ENCODE measurements around the gene LIMS1.
"Not testable (repeated sequence)": the region's sequence is repeated elsewhere in the genome, so short reads cannot be mapped to it uniquely, and the experiment has no call there.

The LIMS1 gene

GRCh38 chr2:108677239-108677744, 143.0 kb downstream of the LIMS1 start:
- H3K4me3 ChIP-seq (ENCODE audit: low read depth in 1 of 2, low read length in 2 of 2); H3K9me3 ChIP-seq (ENCODE audit: low read length); H3K4me1 ChIP-seq (ENCODE audit: insufficient read depth, low read length); H3K27me3 ChIP-seq (ENCODE audit: control insufficient read depth in 1 of 2, insufficient read depth in 2 of 2, low read length in 2 of 2); H3K36me3 ChIP-seq (ENCODE audit: insufficient read depth, low read length); H3K9ac ChIP-seq (ENCODE audit: low read length); H3K27ac ChIP-seq (ENCODE audit: low read depth, low read length): not testable (repeated sequence)

GRCh38 chr2:108678198-108678651, 144.0 kb downstream of the LIMS1 start:
- H3K9me3 ChIP-seq (ENCODE audit: low read length); H3K4me1 ChIP-seq (ENCODE audit: insufficient read depth, low read length); H3K36me3 ChIP-seq (ENCODE audit: insufficient read depth, low read length); H3K27ac ChIP-seq (ENCODE audit: low read depth, low read length); H3K9ac ChIP-seq (ENCODE audit: low read length); H3K27me3 ChIP-seq (ENCODE audit: control insufficient read depth in 1 of 2, insufficient read depth in 2 of 2, low read length in 2 of 2); H3K4me3 ChIP-seq (ENCODE audit: low read depth in 1 of 2, low read length in 2 of 2): not testable (repeated sequence)

- H3K27ac ChIP-seq (ENCODE audit: low read depth, low read length); H3K9me3 ChIP-seq (ENCODE audit: low read length); H3K4me3 ChIP-seq (ENCODE audit: low read depth in 1 of 2, low read length in 2 of 2); H3K36me3 ChIP-seq (ENCODE audit: insufficient read depth, low read length); H3K9ac ChIP-seq (ENCODE audit: low read length); H3K4me1 ChIP-seq (ENCODE audit: insufficient read depth, low read length); H3K27me3 ChIP-seq (ENCODE audit: control insufficient read depth in 1 of 2, insufficient read depth in 2 of 2, low read length in 2 of 2): not testable (repeated sequence)
Measured at GRCh38 chr2:108680805-108681204, 146.5 kb downstream of the LIMS1 start.

- not testable (repeated sequence) for H3K36me3 ChIP-seq (ENCODE audit: insufficient read depth, low read length); H3K27ac ChIP-seq (ENCODE audit: low read depth, low read length); H3K9ac ChIP-seq (ENCODE audit: low read length); H3K27me3 ChIP-seq (ENCODE audit: control insufficient read depth in 1 of 2, insufficient read depth in 2 of 2, low read length in 2 of 2); H3K9me3 ChIP-seq (ENCODE audit: low read length); H3K4me1 ChIP-seq (ENCODE audit: insufficient read depth, low read length); H3K4me3 ChIP-seq (ENCODE audit: low read depth in 1 of 2, low read length in 2 of 2)
Measured at GRCh38 chr2:108688818-108689756, 154.8 kb downstream of the LIMS1 start.

GRCh38 chr2:108690001-108690400, 155.7 kb downstream of the LIMS1 start:
- H3K9me3 ChIP-seq (ENCODE audit: low read length); H3K9ac ChIP-seq (ENCODE audit: low read length); H3K4me1 ChIP-seq (ENCODE audit: insufficient read depth, low read length); H3K27me3 ChIP-seq (ENCODE audit: control insufficient read depth in 1 of 2, insufficient read depth in 2 of 2, low read length in 2 of 2); H3K36me3 ChIP-seq (ENCODE audit: insufficient read depth, low read length); H3K4me3 ChIP-seq (ENCODE audit: low read depth in 1 of 2, low read length in 2 of 2); H3K27ac ChIP-seq (ENCODE audit: low read depth, low read length): not testable (repeated sequence)

- Histone ChIP-seq H3K36me3 (ENCODE audit: insufficient read depth, low read length) (no peaks in the 10 kb centered on the region), H3K4me1 (ENCODE audit: insufficient read depth, low read length) (no peaks in the 10 kb centered on the region), H3K4me3 (ENCODE audit: low read depth in 1 of 2, low read length in 2 of 2) (no peak overlapping the region), H3K9ac (ENCODE audit: low read length) (no peak overlapping the region), H3K9me3 (ENCODE audit: low read length) (no peaks in the 10 kb centered on the region), H3K27me3 (ENCODE audit: control insufficient read depth in 1 of 2, insufficient read depth in 2 of 2, low read length in 2 of 2) (no peaks in the 10 kb centered on the region), H3K27ac (ENCODE audit: low read depth, low read length) (no peak overlapping the region)
Measured at GRCh38 chr2:108691447-108691846, 157.2 kb downstream of the LIMS1 start.

GRCh38 chr2:108701208-108701607, 166.9 kb downstream of the LIMS1 start:
- Histone ChIP-seq H3K27ac (ENCODE audit: low read depth, low read length) (no peak overlapping the region), H3K9ac (ENCODE audit: low read length) (no peak overlapping the region), H3K36me3 (ENCODE audit: insufficient read depth, low read length) (no peaks in the 10 kb centered on the region), H3K9me3 (ENCODE audit: low read length) (no peaks in the 10 kb centered on the region), H3K4me1 (ENCODE audit: insufficient read depth, low read length) (no peaks in the 10 kb centered on the region), H3K4me3 (ENCODE audit: low read depth in 1 of 2, low read length in 2 of 2) (no peak overlapping the region), H3K27me3 (ENCODE audit: control insufficient read depth in 1 of 2, insufficient read depth in 2 of 2, low read length in 2 of 2) (no peaks in the 10 kb centered on the region)

GRCh38 chr2:108701806-108702205, 167.5 kb downstream of the LIMS1 start:
- no peaks in the 10 kb centered on the region for H3K9me3 ChIP-seq (ENCODE audit: low read length)
- H3K27ac ChIP-seq (ENCODE audit: low read depth, low read length): no peak overlapping the region
- H3K4me3 ChIP-seq (ENCODE audit: low read depth in 1 of 2, low read length in 2 of 2): no peak overlapping the region
- H3K4me1 ChIP-seq (ENCODE audit: insufficient read depth, low read length): no peaks in the 10 kb centered on the region
- H3K9ac ChIP-seq (ENCODE audit: low read length): no peak overlapping the region
- no peaks in the 10 kb centered on the region for H3K36me3 ChIP-seq (ENCODE audit: insufficient read depth, low read length)
- H3K27me3 ChIP-seq (ENCODE audit: control insufficient read depth in 1 of 2, insufficient read depth in 2 of 2, low read length in 2 of 2): no peaks in the 10 kb centered on the region

- Histone ChIP-seq H3K4me3 (ENCODE audit: low read depth in 1 of 2, low read length in 2 of 2) (no peak overlapping the region), H3K9ac (ENCODE audit: low read length) (no peak overlapping the region), H3K27me3 (ENCODE audit: control insufficient read depth in 1 of 2, insufficient read depth in 2 of 2, low read length in 2 of 2) (no peaks in the 10 kb centered on the region), H3K4me1 (ENCODE audit: insufficient read depth, low read length) (no peaks in the 10 kb centered on the region), H3K9me3 (ENCODE audit: low read length) (no peaks in the 10 kb centered on the region), H3K27ac (ENCODE audit: low read depth, low read length) (no peak overlapping the region), H3K36me3 (ENCODE audit: insufficient read depth, low read length) (no peaks in the 10 kb centered on the region)
Measured at GRCh38 chr2:108704871-108705270, 170.6 kb downstream of the LIMS1 start.

- Histone ChIP-seq H3K9ac (ENCODE audit: low read length) (no peak overlapping the region), H3K9me3 (ENCODE audit: low read length) (no peaks in the 10 kb centered on the region), H3K27ac (ENCODE audit: low read depth, low read length) (no peak overlapping the region), H3K36me3 (ENCODE audit: insufficient read depth, low read length) (no peaks in the 10 kb centered on the region), H3K27me3 (ENCODE audit: control insufficient read depth in 1 of 2, insufficient read depth in 2 of 2, low read length in 2 of 2) (no peaks in the 10 kb centered on the region), H3K4me1 (ENCODE audit: insufficient read depth, low read length) (no peaks in the 10 kb centered on the region), H3K4me3 (ENCODE audit: low read depth in 1 of 2, low read length in 2 of 2) (no peak overlapping the region)
Measured at GRCh38 chr2:108707300-108707699, 173.0 kb downstream of the LIMS1 start.

GRCh38 chr2:108716971-108717370, 182.7 kb downstream of the LIMS1 start:
- H3K36me3 ChIP-seq (ENCODE audit: insufficient read depth, low read length); H3K4me3 ChIP-seq (ENCODE audit: low read depth in 1 of 2, low read length in 2 of 2); H3K27me3 ChIP-seq (ENCODE audit: control insufficient read depth in 1 of 2, insufficient read depth in 2 of 2, low read length in 2 of 2); H3K4me1 ChIP-seq (ENCODE audit: insufficient read depth, low read length); H3K9me3 ChIP-seq (ENCODE audit: low read length); H3K27ac ChIP-seq (ENCODE audit: low read depth, low read length); H3K9ac ChIP-seq (ENCODE audit: low read length): not testable (repeated sequence)

Measured in muscle layer of colon (tissue), 2 donors.